Tibial artery (tissue), 4 donors: ENCODE results near the gene SQOR.

Experiments
- DNase-seq, 2 donors: peaks; one replicate each; pipeline ENCODE4 v3.0.0-alpha.2; 2019
- H3K27ac ChIP-seq, 2 donors: fragments of 200-600 bp; sonication (generic) in 1 of 2; 1 replicate in 1 of 2; 2 replicates in 1 of 2; pipeline ENCODE4 v1.5.1; 2018 to 2019; ENCODE audit warnings: mild to moderate bottlenecking in 1 of 2
- H3K27me3 ChIP-seq, 2 donors: fragments of 200-600 bp; sonication (generic) in 1 of 2; one replicate each; pipeline versions ENCODE4 v1.5.1 to v1.6.0; 2016 to 2019
- H3K36me3 ChIP-seq, 3 donors: fragments of 200-600 bp; sonication (generic) in 2 of 3; one replicate each; pipeline ENCODE4 v1.5.1; 2016 to 2019; ENCODE audit warnings: mild to moderate bottlenecking in 2 of 3
- H3K4me1 ChIP-seq, 4 donors: fragments of 200-600 bp; sonication (generic) in 2 of 4; 1 replicate in 3 of 4; 2 replicates in 1 of 4; pipeline ENCODE4 v1.5.1; 2016 to 2019
- H3K4me3 ChIP-seq, 2 donors: fragments of 200-600 bp; sonication (generic) in 1 of 2; 1 replicate in 1 of 2; 2 replicates in 1 of 2; pipeline ENCODE4 v1.5.1; 2018 to 2019; ENCODE audit warnings: mild to moderate bottlenecking in 2 of 2
- H3K9me3 ChIP-seq, 3 donors: fragments of 200-600 bp; sonication (generic) in 1 of 3; one replicate each; pipeline ENCODE4 v1.5.1; 2016 to 2019
- CTCF ChIP-seq, 2 experiments: fragments of 200-600 bp in 1 of 2; fragments of 450-650 bp in 1 of 2; IDR thresholded peaks; one replicate each; pipeline ENCODE4 v1.5.1; 2017 to 2019; ENCODE audit warnings: antibody characterized with exemption in 2 of 2, mild to moderate bottlenecking in 1 of 2, moderate library complexity in 1 of 2
- intact Hi-C: fragments of 100-400 bp; cut with DNase I; formaldehyde crosslinking; loops from one replicate; pipeline ENCODE4 v1.15.0; 2023; ENCODE audit warnings: low total_unique reads

The SQOR gene

GRCh38 chr15:45678459-45679178, 43.8 kb downstream of the SQOR start:
- Histone ChIP-seq H3K27me3 (no peaks in the 10 kb centered on the region), H3K4me1 (no peaks in the 10 kb centered on the region), H3K27ac (no peak overlapping the region), H3K4me3 (no peak overlapping the region), H3K9me3 (no peaks in the 10 kb centered on the region), H3K36me3 (peaks cover 74 to 96% (median 85%) of the 10 kb centered on the region in 3 donors)
- DNase-seq: no peak
- intact Hi-C loops: no loop called here
- no peak for TF ChIP-seq CTCF (IDR thresholded peaks at IDR 0.05)

GRCh38 chr15:45684533-45684932, 49.7 kb downstream of the SQOR start:
- DNase-seq: no peak
- H3K27ac ChIP-seq: no peak overlapping the region
- peaks cover 79 to 99% (median 82%) of the 10 kb centered on the region in 3 donors for H3K36me3 ChIP-seq
- no peak for TF ChIP-seq CTCF (IDR thresholded peaks at IDR 0.05)
- H3K27me3 ChIP-seq: no peaks in the 10 kb centered on the region
- intact Hi-C loops: no loop called here
- no peak overlapping the region for H3K4me3 ChIP-seq
- H3K9me3 ChIP-seq: no peaks in the 10 kb centered on the region
- no peaks in the 10 kb centered on the region for H3K4me1 ChIP-seq

GRCh38 chr15:45689616-45690015, 54.8 kb downstream of the SQOR start:
- intact Hi-C loops: no loop called here
- H3K4me3 ChIP-seq: no peak overlapping the region
- H3K9me3 ChIP-seq: no peaks in the 10 kb centered on the region
- TF ChIP-seq CTCF (IDR thresholded peaks at IDR 0.05): no peak
- H3K36me3 ChIP-seq: peaks cover 73 to 91% (median 80%) of the 10 kb centered on the region in 3 donors
- no peak overlapping the region for H3K27ac ChIP-seq
- no peak for DNase-seq
- no peaks in the 10 kb centered on the region for H3K27me3 ChIP-seq
- H3K4me1 ChIP-seq: no peaks in the 10 kb centered on the region

GRCh38 chr15:45690581-45691260, 55.9 kb downstream of the SQOR start:
- no peak for TF ChIP-seq CTCF (IDR thresholded peaks at IDR 0.05)
- no peaks in the 10 kb centered on the region for H3K27me3 ChIP-seq
- peaks cover 62 to 90% (median 69%) of the 10 kb centered on the region in 3 donors for H3K36me3 ChIP-seq
- H3K27ac ChIP-seq: no peak overlapping the region
- no peak overlapping the region for H3K4me3 ChIP-seq
- intact Hi-C loops: no loop called here
- H3K9me3 ChIP-seq: no peaks in the 10 kb centered on the region
- no peaks in the 10 kb centered on the region for H3K4me1 ChIP-seq
- no peak for DNase-seq

- H3K27ac ChIP-seq: no peak overlapping the region
- no peak for TF ChIP-seq CTCF (IDR thresholded peaks at IDR 0.05)
- intact Hi-C loops: no loop called here
- H3K4me1 ChIP-seq: peaks cover 0 to 15% (median 10%) of the 10 kb centered on the region in 4 donors
- no peaks in the 10 kb centered on the region for H3K9me3 ChIP-seq
- peaks cover 2 to 7% of the 10 kb centered on the region in 2 donors for H3K27me3 ChIP-seq
- H3K36me3 ChIP-seq: no peaks in the 10 kb centered on the region
- no peak for DNase-seq
- no peak overlapping the region for H3K4me3 ChIP-seq
Measured at GRCh38 chr15:45701108-45701507, 66.3 kb downstream of the SQOR start.
